ENCODE data around the gene MBLAC1.

The MBLAC1 gene

DNA sequence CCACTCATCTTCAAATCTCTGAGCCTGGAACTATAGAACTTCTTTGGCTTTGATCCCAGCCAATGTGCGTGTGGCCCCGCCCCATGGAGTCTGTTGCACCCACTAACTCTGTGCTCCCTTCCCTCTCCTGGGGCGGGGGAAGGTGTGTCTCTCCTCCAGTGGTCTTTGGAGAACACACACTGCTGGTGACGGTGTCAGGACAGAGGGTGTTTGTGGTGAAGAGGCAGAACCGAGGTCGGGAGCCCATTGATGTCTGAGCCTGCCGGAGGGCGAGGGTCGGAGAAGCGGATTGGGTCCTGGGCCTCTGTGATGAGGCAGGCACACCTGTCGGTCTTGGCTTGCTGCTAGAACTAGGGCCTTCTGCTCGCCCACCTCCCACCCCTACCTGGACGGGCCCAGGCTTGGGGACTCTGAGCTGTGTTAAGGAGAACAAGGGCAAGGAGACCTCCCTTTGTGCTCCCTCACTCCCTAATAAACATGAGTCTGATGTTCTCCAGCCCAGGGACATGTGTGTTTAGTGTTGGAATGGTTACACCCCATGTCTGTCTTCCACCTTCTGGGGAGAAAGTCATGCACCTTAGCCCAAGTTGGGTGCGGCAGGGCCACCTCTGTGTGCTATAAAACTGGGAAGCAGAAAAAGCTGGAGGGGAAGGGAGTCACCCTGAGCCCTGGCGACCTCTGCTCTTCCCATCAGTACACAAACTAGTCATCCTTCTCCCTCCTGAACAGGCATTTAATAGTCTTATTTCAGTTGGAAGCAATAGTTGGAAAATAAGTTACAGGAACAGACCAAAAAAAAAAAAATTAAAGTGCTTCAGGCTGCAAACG lies 27.2 kb downstream of the MBLAC1 start:
- no peak for DNase-seq (ENCODE audit: low spot score)

DNA sequence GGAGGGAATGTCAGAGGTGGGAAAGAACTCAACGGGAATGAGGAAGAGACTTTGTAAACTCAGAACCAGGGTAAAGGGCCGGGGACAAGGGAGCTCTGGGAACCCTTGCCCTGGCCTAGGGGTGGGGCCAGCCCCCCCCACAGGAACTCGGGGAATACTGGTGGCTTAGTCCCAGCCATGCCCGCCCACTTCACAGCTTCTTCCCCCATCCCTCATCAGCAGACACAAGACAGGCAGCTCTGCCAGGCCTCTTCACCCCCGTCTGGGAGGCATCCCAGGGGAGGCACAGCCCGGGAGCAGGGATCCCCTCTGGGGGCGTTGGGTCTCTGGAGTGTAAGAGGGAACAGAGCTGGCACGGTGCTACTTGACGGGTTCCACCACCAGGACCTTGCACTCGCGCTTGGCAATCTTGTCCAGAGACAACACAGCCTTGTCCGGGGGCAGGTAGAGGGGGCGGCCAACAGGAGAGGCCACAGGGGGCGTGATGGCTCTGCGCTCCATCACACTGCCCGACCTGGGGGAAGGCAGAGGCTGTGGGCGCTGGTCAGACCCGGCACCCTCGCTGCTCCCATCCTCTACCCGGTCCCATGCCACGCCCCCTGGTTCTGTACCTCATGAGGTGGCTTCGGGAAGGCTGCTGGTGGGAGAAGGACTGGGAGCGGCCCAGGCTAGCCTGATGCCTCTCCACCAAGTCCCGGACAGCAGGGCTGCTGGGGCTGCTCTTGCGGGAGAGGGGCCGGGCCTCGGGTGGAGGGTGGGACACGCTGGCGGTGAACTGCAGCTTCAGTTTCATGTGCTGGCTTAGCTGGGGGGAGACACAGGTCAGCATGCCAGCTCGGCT lies 28.1 kb downstream of the MBLAC1 start:
- no peak for DNase-seq (ENCODE audit: low spot score)

DNA sequence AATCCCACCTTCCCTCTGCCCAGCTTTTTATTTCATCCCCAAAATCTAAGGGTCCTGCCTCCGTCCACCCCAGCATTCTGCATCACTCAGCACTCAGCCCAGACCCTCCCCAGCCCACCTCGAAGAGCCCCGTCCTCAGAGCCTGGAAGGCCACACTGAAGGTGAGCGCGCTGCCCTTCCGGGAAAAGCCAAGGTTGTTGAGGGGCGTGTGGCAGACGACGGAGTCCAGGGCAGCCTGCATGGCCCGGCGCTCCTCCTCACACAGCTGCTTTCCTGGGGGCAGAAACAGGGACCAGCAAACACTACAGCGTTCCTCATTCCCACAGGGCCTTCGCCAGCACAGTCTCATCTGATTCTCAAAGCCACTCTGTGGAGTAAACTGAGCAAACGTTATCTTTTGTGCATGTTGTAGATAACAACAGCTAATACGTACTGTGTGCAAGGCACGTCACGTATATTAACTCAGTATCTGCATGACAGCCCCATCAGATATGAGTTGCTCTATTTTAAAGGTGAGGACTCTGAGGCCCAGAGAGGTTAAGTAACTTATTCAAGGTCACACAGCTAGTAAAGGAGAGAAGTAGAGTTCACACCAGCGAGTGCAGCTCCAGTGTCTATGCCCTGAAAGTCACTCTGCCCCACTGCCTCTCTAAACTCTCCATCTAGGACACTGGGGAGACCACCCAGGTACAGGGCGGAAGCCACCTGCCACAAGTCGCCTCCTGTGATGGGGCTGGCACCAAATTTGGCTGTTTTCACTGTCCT lies 29.0 kb downstream of the MBLAC1 start:
- DNase-seq (ENCODE audit: low spot score), result no peak

DNA sequence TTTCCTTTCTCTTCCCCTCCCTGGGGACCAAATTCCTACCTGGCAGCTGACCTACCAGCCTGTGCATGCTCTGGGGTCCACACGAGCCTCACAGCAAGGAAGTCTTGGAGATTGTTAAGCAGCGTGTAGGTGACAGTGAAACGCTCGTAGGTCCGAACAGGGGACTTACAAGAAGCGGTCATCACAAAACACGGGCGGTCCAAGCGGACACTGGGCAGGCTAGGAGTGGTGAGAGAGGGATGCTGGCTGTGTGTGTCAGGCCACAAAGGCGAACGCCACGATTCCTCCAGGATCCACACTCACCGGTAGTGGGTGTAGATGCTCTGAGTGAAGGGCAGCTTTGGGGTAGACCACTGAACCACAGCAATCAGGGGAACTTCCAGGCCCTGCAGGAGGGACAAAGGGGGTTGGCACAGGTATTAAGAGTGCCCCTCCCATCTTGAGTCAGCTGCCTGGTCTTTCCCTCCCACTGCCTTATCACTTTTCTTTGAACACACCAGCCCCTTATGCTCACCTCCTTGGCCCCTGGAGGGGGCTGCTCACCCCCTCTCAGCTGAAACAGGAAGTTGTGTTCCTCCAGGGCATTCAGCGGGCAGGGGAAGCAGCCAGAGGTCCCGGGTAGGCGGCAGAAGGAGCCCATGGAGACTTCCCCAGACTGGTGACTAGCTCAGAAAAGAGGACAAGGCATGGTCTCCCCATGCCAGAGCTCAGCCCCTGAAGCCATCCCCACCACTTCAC lies 29.7 kb downstream of the MBLAC1 start:
- peak; percentile 46 for DNase-seq (ENCODE audit: low spot score)

DNA sequence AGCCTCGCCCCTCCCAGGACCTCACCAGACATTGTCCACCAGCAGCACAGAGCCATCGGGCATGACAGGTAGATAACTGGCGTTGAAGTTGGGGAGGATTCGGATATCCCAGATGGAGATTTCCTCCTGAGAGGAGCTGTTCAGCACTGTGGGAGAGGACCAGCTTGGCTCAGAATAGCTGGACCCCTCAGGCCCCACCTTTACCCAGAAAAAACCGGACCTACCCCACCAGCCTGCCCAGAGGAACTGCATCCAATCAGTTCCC lies 30.2 kb downstream of the MBLAC1 start:
- no peak for DNase-seq (ENCODE audit: low spot score)

DNA sequence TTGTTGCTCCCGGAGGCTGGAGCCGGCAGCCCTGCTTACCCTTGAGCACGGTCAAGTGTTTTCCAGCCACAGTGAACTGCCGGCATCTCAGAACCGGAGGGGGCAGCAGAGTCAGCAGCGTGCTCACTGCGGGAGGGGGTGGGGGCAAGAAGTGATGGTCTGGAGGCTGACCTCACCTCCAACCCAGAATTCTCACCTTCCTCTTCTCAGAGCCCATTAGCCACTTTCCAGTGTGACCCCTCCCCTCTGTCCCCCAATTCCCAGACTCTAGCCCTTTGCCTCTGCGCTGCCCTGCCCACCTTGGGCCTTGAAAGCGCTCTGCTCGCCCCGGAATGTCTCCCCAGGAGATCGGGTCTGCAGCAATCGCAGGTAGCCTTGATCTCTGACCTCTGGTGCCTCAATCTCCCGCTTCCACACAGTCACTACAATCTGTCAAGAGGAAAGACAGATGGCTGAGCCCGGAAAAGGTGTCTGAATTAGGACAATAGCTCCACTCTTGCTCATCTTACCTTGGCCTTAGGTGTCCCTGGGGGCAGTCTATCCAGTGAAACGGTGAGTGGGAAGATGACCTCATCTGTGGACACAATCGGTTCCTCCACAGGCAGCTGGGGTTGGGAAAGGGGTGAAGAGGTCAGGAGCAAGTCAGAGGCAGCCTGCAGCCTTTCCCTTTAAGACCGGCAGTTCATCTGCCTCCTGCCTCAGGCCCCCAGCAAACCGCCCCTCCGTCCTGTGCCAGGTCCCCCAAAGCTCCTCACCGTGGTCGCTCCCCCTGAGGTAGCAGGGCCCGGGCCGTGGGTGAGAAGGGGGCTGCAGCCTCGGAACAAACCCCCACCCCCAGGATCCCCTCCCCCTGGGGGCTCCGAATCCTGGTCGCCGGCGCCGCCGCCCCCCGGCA lies 30.8 kb downstream of the MBLAC1 start:
- DNase-seq (ENCODE audit: low spot score), result peak; percentile 37

DNA sequence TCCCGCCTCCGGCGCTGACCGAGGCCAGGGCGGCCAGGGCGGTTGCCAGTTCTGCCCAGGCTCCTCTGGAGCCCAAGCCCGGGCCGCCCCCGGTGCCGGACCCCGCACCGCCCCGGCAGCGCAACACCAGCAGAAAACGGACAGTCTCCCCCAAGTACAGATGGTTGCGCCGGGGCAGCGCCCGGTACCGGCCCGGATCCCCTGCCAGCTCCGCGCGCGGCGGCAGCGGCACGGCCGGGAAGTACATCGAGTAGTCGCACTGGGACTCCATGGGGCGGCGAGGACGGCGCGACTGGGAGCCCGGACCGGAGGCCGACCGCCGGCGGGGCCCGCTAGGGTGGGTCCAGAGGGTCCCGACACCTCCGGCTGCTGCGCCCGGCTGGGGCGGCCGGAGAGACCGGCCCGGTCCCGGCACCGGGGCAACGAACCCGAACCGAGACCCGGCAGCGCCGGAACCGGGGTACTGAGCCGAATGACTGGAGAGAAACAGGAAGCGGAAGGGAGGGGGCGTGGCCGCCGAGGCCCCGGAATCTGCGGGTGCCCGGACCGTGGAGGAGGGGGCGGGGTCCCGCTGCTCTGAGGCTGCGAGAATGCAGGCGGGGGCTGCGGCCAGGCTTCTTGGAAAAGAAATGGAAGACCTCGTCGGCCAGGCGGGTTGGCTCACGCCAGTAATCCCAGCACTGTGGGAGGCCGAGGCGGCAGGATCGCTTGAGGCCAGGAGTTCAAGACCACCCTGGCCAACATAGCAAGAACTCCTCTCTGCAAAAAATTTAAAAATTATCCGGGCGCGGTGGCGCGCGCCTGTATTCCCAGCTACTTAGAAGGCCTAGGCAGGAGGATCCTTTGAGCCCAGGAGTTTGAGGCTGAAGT lies 31.7 kb downstream of the MBLAC1 start, which contains the start of gene TRAPPC14:
Gene TRAPPC14, minus strand, starts transcription at position 495 of the 870 bp plus-strand sequence. Its CDS starts 224 bp downstream, at position 271.
- DNase-seq (ENCODE audit: low spot score), result peak; percentile 97

DNA sequence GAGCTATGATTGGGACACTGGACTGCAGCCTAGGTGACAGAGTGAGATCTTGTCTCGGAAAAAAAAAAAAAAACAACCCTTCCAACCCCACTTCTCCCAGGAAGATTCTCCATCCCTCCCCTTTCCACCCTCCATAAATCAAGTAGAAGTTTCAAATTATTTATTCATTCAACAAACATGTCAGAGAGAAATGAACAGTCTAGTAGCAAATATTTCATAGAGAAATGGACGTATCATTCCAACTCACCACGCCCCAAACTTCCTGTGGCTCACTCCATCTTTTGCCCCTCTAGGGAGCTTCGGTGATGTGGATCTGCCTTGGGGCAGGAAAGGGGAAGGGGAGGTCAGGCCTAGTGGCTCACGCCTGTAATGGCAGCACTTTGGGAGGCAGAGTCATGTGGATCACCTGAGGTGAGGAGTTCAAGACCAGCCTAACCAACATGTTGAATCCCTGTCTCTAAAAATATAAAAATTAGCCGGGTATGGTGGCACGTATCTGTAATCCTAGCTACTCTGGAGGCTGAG lies 32.4 kb downstream of the MBLAC1 start:
- no peak for DNase-seq (ENCODE audit: low spot score)

DNA sequence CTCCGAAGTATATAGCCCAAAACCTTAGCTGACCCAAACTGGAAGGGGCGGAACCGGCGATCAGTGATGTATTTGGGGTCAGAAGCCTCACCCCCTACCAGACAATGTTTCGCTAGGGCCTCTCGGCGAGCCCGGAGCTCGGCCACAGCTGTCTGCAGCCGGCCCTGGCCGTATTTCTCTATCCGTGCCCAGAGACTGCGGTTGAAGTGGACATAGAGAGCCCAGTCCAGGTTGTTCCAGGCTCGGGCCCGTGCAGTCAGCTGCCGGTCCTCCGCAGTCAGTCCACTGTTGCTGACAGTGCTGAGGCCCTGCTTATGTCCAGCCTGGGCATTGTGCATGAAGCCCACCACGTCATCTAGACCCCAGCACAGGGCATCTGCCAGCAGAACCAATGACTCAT lies 33.3 kb downstream of the MBLAC1 start:
- no peak for DNase-seq (ENCODE audit: low spot score)

DNA sequence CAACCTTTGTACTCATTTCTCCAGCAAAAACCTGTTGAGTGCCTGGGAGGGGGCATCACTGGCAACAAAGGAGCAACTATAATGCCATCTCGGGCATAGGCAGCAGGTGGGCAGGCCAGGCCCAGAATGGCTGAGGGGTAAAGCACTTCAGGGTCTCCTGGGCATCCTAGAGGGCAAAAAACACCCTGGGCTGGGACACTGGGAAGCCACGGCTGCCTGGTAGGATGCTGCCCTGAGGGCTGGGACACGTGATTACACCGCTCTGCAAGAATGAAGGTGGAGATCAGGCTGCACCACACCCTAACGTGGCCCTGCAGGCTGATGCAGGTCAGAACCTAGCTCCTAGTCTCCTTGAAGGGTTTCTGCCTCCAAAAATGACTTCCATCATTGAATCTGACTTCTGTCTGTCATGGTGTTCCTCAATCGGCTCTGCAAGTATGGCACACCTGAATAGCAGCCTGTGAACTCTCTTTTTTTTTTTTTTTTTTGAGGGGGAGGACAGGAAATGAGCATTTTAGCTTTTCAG lies 36.3 kb downstream of the MBLAC1 start:
- DNase-seq (ENCODE audit: low spot score), result no peak

DNA sequence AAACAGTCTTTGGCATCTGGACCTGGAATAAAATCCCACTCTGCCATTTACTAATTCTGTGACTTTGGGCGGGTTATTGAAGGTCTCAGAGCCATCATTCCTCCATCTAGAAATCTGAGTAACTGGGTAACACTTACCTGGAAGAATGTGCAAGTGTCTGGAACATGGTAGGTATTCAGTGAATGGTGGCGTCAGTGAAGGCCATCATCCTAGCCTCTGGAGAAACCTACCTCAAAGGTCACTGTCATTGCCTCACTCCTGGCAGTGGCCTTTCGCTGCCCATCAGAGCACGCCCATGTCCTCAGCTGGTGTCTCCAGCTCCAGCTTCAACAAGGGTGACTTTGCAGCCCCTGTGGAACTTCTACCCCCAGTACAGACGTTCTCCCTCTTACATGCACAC lies 37.1 kb downstream of the MBLAC1 start:
- DNase-seq (ENCODE audit: low spot score), result no peak

DNA sequence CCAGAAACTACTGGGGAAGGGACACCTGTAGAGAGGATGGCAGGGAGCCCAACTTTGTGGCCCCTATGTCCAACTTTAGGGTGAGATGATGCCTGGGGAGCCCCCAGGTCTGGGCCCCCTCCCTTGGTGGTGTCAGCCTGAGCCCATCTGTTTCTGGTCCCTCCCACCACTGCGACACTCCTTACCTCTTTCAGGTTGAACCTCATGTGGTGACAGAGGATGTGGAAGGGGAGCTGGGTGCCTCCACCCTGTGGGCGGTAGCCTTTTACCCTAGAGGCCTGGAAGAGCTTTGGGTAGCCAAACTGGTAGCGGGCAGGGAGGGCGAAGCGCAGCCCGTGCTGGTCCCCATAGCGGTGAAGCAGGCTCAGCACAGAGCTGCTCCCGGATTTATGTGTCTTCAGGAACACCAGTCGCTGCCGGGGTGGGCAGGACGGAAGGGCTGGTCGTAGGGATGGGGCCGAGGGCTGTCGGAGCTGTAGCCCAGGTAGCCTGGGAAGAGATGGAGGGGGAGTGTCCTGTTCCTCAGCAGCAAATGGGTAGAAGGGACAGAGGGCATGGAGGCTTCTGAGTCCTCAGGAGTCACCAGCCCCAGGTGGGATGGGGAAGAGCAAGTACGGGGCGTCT lies 39.7 kb downstream of the MBLAC1 start:
- no peak for DNase-seq (ENCODE audit: low spot score)

DNA sequence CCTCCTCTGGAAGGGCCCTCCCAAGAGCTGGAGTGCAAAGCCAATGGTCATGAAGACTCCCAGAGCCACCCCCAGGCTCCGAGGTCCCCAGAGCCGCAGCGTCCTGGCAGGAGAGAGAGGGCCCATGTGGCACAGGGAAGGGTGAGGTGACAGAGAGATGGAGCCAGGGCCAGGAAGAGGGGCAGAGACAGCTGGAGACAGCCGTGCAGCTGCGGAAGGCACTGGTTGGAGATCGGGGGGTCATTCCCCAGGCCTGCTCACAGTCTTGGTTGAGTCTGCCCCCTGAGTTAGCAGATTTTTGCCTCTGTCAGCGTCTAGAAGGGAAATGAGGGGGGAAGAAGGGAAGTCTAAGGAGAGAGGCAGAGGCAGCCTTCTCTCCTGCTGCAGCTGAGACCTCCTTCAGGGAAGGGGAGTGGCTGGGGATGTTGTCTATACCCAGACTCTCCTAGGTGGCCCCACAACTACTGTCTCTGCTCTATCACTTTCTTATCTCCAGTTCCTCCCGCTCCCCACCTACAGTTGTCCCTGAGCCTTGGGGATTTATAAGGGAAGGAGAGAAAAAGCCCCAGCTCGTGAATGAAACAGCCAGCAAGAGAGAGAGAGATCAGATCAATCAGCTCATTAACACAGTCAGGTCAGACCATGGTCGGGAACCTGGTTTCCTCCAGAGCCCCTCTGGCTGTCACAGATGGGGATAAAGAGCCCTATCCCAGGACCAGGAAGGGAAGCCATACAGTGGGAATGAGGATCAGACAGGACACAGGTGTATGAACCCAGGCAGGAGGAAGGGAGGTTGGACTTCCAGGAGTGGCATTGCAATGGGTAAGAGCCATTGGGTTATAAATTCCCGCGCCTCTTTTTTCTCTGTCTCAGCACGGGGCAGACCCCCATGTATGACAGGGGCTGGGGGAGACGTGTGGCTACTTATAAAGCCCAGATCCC lies 40.5 kb downstream of the MBLAC1 start:
- no peak for DNase-seq (ENCODE audit: low spot score)

DNA sequence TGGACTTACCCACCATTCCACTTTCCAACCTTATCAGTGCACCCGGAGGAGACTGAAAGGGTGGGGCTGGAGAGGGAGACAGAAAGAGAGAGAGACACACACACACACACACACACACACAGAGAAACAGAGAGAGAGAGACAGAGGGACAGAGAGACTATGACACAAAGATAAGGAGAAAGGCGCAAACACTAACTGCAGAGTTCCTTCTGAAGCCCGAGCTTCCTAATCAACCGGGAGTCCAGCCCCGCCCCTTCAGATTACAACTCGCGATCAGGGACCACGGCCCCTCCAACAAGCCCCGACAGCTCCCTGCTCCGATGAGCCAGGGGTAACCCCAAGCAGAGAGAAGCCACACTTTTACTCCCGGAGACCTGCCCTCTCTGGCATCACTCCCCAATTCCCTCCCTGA lies 41.2 kb downstream of the MBLAC1 start:
- DNase-seq (ENCODE audit: low spot score), result no peak

DNA sequence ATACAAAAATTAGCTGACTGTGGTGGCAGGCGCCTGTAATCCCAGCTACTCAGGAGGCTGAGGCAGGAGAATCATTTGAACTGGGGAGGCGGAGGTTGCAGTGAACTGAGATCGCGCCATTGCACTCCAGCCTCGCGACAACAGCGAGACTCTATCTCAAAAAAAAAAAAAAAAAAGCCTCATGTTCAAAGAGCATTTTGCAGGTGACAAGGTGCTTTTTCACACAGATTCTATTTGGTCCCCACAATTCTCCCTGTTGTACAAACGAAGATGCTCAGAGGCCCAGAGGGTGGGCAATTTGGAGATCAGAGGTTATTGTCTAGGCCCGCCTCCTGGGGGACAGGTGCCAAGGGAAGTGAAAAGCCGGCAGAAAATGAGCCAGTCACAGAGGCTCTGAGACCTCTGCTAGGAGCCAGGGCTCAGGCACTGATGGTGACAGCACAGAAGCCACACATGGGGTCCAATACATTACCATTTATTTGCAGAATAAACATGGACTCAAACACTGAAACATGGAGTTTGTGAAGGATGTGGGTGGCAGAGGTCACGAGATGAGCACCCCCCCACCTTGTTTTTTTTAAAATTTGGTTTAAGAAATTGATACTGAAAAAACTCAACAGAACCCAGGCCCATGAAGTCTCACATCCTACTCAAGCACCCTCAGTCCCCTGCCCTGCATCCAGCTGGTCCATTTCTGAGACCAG lies 42.5 kb downstream of the MBLAC1 start:
- DNase-seq (ENCODE audit: low spot score), result no peak

DNA sequence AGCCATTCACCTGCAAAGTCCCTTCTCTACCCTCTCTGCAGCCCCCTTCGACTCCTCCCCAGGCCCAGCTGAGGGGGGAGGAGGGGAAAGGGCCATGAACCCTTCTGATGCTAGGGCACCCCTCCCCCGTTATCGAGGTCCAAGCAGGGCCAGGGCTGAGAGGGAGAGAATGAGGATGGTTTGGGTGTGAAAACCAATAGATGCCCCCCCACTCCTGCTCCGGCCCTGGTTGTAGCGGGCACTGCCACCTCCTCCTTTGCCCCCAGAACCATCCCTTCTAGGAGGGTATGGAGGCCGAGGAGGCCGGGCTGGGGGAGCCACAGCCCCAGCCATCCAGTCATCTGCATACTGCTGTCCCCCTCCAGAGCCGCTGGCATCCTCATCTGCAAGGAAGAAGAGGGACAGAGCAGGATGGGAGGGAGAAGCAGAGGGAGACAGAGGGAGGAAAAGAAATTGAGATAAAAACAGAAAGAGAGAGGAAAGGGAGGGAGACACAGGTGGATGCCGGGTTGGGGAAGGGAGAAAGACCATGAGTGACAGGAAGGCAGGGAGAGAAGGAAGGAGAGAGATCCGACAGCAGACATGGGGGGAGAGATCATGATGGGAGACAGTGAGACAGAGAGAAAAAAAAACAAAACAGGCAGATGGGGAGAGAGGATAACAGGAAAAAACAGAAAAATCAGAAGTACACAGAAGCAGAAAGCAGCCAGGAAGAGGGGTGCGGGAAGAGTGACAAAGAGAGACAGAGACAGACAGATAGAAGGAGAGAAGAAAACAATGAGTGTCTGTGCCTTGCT lies 43.5 kb downstream of the MBLAC1 start:
- no peak for DNase-seq (ENCODE audit: low spot score)
